Lung (tissue), 12 donors: ENCODE measurements around the gene DSTN. TPM values are rescaled to one million over a fixed set of nuclear protein-coding genes. Genes with fewer than 3 reads are reported as not detected.

Experiments
- ATAC-seq: fragments of 200-7000 bp; cut with Tn5 transposase; one replicate; pipeline ENCODE4 v1.9.1; 2020; ENCODE audit warnings: moderate number of reproducible peaks; ENCODE audit not compliant: insufficient read depth, low FRiP score
- DNase-seq, 3 donors: peaks; one replicate each; pipeline ENCODE4 v3.0.0-alpha.2; 2013 to 2017
- H3K27ac ChIP-seq, 2 donors: one replicate each; pipeline ENCODE4 v1.5.1; 2013; ENCODE audit warnings: mild to moderate bottlenecking in 2 of 2, moderate library complexity in 2 of 2, control low read depth in 1 of 2, inconsistent platforms in 1 of 2, low read depth in 1 of 2, low read length in 1 of 2
- H3K27me3 ChIP-seq, 3 donors: one replicate each; pipeline ENCODE4 v1.5.1; 2013; ENCODE audit warnings: low read length in 2 of 3; ENCODE audit not compliant: control insufficient read depth in 3 of 3, insufficient read depth in 3 of 3
- H3K36me3 ChIP-seq, 4 donors: one replicate each; pipeline ENCODE4 v1.5.1; 2013; ENCODE audit warnings: low read length in 4 of 4, mild to moderate bottlenecking in 1 of 4, moderate library complexity in 1 of 4; ENCODE audit not compliant: control insufficient read depth in 4 of 4, insufficient read depth in 4 of 4
- H3K4me1 ChIP-seq, 5 donors: one replicate each; pipeline ENCODE4 v1.5.1; 2013; ENCODE audit warnings: low read length in 5 of 5, mild to moderate bottlenecking in 2 of 5, moderate library complexity in 1 of 5; ENCODE audit not compliant: control insufficient read depth in 5 of 5, insufficient read depth in 5 of 5
- H3K4me3 ChIP-seq: one replicate; pipeline ENCODE4 v1.5.1; 2013; ENCODE audit warnings: mild to moderate bottlenecking, control low read depth, moderate library complexity
- H3K9ac ChIP-seq, 2 donors: one replicate each; pipeline ENCODE4 v1.5.1; 2013; ENCODE audit warnings: low read length in 2 of 2, control low read depth in 1 of 2; ENCODE audit not compliant: insufficient read depth in 1 of 2
- H3K9me3 ChIP-seq, 4 donors: one replicate each; pipeline ENCODE4 v1.5.1; 2013; ENCODE audit warnings: low read length in 3 of 4, mild to moderate bottlenecking in 1 of 4, moderate library complexity in 1 of 4; ENCODE audit not compliant: control insufficient read depth in 4 of 4, insufficient read depth in 3 of 4
- CTCF ChIP-seq: IDR thresholded peaks from 2 replicates; pipeline ENCODE4 v1.5.1; 2012; ENCODE audit warnings: mild to moderate bottlenecking; ENCODE audit errors: control extremely low read depth, extremely low read depth
- WGBS, 2 donors: extraction: QIAGEN DNeasy Blood & Tissue Kit; methylation state at CpG; one replicate each; pipeline ENCODE4 v1.1.7; 2013; 5-methylcytosine and 5-hydroxymethylcytosine counted together
- polyA plus RNA-seq, 2 donors: library from polyadenylated mRNA; stranded (reverse); fragments of 200-250 nt; gene quantifications; one replicate each; pipeline ENCODE4 v1.2.1, GENCODE V29; 2013
- total RNA-seq, 2 donors: library from RNA; depleted of rRNA in 1 of 2; stranded (reverse); fragments of >200 nt in 1 of 2; gene quantifications; one replicate each; pipeline ENCODE4 v1.2.1, GENCODE V29; 2014 to 2021
- donor health status: control.
- donor health status: control.
- donor health status: Bipolar disorder and iron deficiency.
- donor health status: healthy.
- donor health status: DM: yes; HTN: yes; CAD: no.

Gene DSTN
- total and polyA plus RNA-seq, 4 donors = 313 to 532 (median 380) TPM

- Histone ChIP-seq H3K9me3 (no peaks in the 10 kb centered on the region), H3K9ac (no peak overlapping the region), H3K36me3 (peaks cover 0 to 4% (median 2%) of the 10 kb centered on the region in 4 donors), H3K4me3 (no peak overlapping the region), H3K4me1 (peaks cover 8 to 30% (median 24%) of the 10 kb centered on the region in 5 donors), H3K27me3 (no peaks in the 10 kb centered on the region), H3K27ac (peak overlapping the region in 1 of 2 donors; percentile 19)
- DNase-seq (peak; percentile 82 to 94 (median 83)), ATAC-seq (peak; percentile 79)
- TF ChIP-seq CTCF = no peak
Measured at GRCh38 chr20:17594443-17594842, 24.6 kb downstream of the DSTN start.

- Histone ChIP-seq H3K27me3 (no peaks in the 10 kb centered on the region), H3K4me1 (peaks cover 8 to 30% (median 16%) of the 10 kb centered on the region in 5 donors), H3K9me3 (no peaks in the 10 kb centered on the region), H3K4me3 (no peak overlapping the region), H3K36me3 (peaks cover 0 to 4% (median 2%) of the 10 kb centered on the region in 4 donors), H3K9ac (no peak overlapping the region), H3K27ac (no peak overlapping the region)
- 89 to 91% methylated on average over 2 of the region's 2 CpGs for WGBS, 2 donors
- no peak for TF ChIP-seq CTCF
- ATAC-seq (no peak), DNase-seq (no peak)
Measured at GRCh38 chr20:17595856-17596255, 26.0 kb downstream of the DSTN start.

- Histone ChIP-seq H3K9me3 (no peaks in the 10 kb centered on the region), H3K9ac (no peak overlapping the region), H3K27me3 (no peaks in the 10 kb centered on the region), H3K27ac (no peak overlapping the region), H3K4me3 (no peak overlapping the region), H3K4me1 (peaks cover 10 to 30% (median 16%) of the 10 kb centered on the region in 5 donors), H3K36me3 (peaks cover 6 to 13% (median 9%) of the 10 kb centered on the region in 4 donors)
- no peak for TF ChIP-seq CTCF
- ATAC-seq = no peak
- WGBS, 2 donors = 84 to 86% methylated on average over 1 of the region's 1 CpG
- no peak for DNase-seq
Measured at GRCh38 chr20:17598013-17598550, 28.2 kb downstream of the DSTN start.

DNA sequence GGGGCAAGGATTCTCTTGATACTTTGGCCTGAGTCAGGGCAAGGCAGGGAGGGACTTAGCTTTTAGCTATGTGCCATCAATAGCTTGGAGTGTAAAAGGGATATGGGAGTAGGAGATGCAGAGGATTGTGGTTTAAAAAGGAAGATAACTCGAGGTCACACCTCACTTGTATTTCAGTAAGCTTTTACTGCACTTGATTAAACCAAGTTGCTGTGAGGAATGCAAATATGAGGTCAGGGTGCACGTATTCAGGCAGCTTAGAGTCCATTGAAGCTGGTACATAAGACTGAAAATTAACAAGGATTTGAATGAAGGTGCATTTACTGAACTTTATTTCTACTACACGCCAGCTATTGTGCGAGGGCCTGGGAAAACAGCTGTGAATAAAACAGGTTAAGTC lies 32.1 kb downstream of the DSTN start:
- Histone ChIP-seq H3K36me3 (peaks cover 15 to 27% (median 23%) of the 10 kb centered on the region in 4 donors), H3K4me1 (peaks cover 0 to 7% (median 0%) of the 10 kb centered on the region in 5 donors), H3K9ac (no peak overlapping the region), H3K9me3 (no peaks in the 10 kb centered on the region), H3K4me3 (no peak overlapping the region), H3K27ac (peak overlapping the region in 1 of 2 donors; percentile 17), H3K27me3 (no peaks in the 10 kb centered on the region)
- no peak for TF ChIP-seq CTCF
- WGBS, 2 donors = 74 to 76% methylated on average over 4 of the region's 4 CpGs
- no peak for ATAC-seq
- DNase-seq = no peak
